A673 (cell line): ENCODE measurements around the gene SAP30L.

ENCODE experiments used
- CTCF ChIP-seq: fragments of 300-800, 200-600 bp; sonication (generic); conservative IDR thresholded peaks from 2 replicates; pipeline ENCODE4 v1.5.1; 2017; ENCODE audit warnings: low read depth, mild to moderate bottlenecking, antibody characterized with exemption, low read length, moderate library complexity, mixed read lengths
- EZH2 ChIP-seq: fragments of 200-600 bp; sonication (generic); IDR thresholded peaks from 2 replicates; pipeline ENCODE4 v1.6.1; 2017; ENCODE audit warnings: borderline replicate concordance, low read depth, mild to moderate bottlenecking, mixed read lengths, antibody characterized with exemption, low read length; ENCODE audit not compliant: poor library complexity, severe bottlenecking

DNA sequence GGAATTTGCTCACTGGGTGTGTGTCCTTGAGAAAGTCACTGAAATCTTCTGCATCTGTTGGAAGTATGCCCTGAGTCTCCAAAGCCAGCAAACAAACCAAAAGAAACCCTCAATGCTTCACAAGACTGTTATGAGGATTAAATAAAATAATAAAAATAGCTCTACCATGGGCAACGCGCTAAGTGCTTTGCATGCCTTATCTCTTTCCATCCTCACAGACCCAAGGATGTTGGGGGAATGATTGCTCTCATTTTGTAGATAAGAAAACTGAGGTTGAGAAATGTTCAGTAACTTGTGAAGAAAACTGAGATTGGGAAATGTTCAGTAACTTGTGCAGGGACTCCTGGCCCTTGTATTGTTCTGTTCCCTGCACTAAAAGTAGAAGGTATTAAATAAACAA lies 24.3 kb downstream of the SAP30L start:
- TF ChIP-seq EZH2: no peak
- TF ChIP-seq CTCF: no peak
